RWPE1 (cell line): ENCODE measurements around the gene RPS6KA3.

Experiments used
- CTCF ChIA-PET: fragments of 350-600 bp; sonication (Branson Sonifier 250); formaldehyde crosslinking; extraction: SDS; loops from one replicate; lab custom pipeline; 2021; lab: Yijun Ruan, JAX
- POLR2A ChIA-PET: fragments of 400-600 bp; formaldehyde crosslinking; extraction: SDS; loops from one replicate; lab custom pipeline; 2020; ENCODE audit warnings: antibody characterized with exemption; ENCODE audit not compliant: low non-redundant PET; lab: Yijun Ruan, JAX
- DNase-seq: peaks from one replicate; pipeline ENCODE4 v3.0.0; 2012; ENCODE audit warnings: low spot score
- H3K27ac ChIP-seq: fragments of 450-650 bp; 2 replicates; pipeline ENCODE4 v1.5.1; 2017
- CTCF ChIP-seq: fragments of 450-650 bp; conservative IDR thresholded peaks from 2 replicates; pipeline ENCODE4 v1.5.1; 2017; ENCODE audit warnings: low read depth, mild to moderate bottlenecking

The RPS6KA3 gene

GRCh38 chrX:20218836-20219505, 47.7 kb downstream of the RPS6KA3 start:
- CTCF ChIA-PET, result no interaction called here
- no peak for DNase-seq
- POLR2A ChIA-PET, result no interaction called here
- H3K27ac ChIP-seq, result no peak overlapping the region
- TF ChIP-seq CTCF, result no peak

GRCh38 chrX:20217906-20218305, 48.8 kb downstream of the RPS6KA3 start:
- ChIA-PET CTCF (no interaction called here), POLR2A (no interaction called here)
- no peak for DNase-seq
- H3K27ac ChIP-seq, result no peak overlapping the region
- no peak for TF ChIP-seq CTCF

- TF ChIP-seq CTCF, result no peak
- DNase-seq, result peak; percentile 20
- POLR2A ChIA-PET, result no interaction called here
- CTCF ChIA-PET, result no interaction called here
- no peak overlapping the region for H3K27ac ChIP-seq
Observed at GRCh38 chrX:20217271-20217670, 49.4 kb downstream of the RPS6KA3 start.

- H3K27ac ChIP-seq, result no peak overlapping the region
- no peak for DNase-seq
- ChIA-PET CTCF (no interaction called here), POLR2A (no interaction called here)
- no peak for TF ChIP-seq CTCF
Observed at GRCh38 chrX:20215565-20215964, 51.1 kb downstream of the RPS6KA3 start.

- ChIA-PET POLR2A (no interaction called here), CTCF (no interaction called here)
- H3K27ac ChIP-seq, result no peak overlapping the region
- TF ChIP-seq CTCF, result no peak
- DNase-seq, result no peak
Observed at GRCh38 chrX:20212486-20213089, 54.1 kb downstream of the RPS6KA3 start.

- no peak for DNase-seq
- TF ChIP-seq CTCF, result no peak
- no peak overlapping the region for H3K27ac ChIP-seq
- CTCF ChIA-PET, result no interaction called here
- POLR2A ChIA-PET, result no interaction called here
Observed at GRCh38 chrX:20211261-20211786, 55.4 kb downstream of the RPS6KA3 start.
